Measurements from ENCODE around the gene DDO. TPM values are rescaled to one million over a fixed set of nuclear protein-coding genes. Genes with fewer than 3 reads are reported as not detected.

DDO gene
- total and polyA plus RNA-seq, 2 of the 4 experiments (the other 2 are of a cell fraction), result 0.15 to 0.18 TPM

- Histone ChIP-seq H3K18ac (ENCODE audit: low read depth, low read length) (no peak overlapping the region), H3K27ac (ENCODE audit: insufficient read depth, low read length) (no peak overlapping the region), H3K4me1 (ENCODE audit: control insufficient read depth, insufficient read depth, low read length) (no peaks in the 10 kb centered on the region), H3K9ac (ENCODE audit: low read depth, low read length) (no peak overlapping the region), H4K5ac (ENCODE audit: low read depth, low read length) (no peak overlapping the region), H3K23ac (ENCODE audit: low read depth, low read length) (no peak overlapping the region), H2AK9ac (replicated peaks; ENCODE audit: low read depth, low read length, poor library complexity) (no peak overlapping the region), H3K27me3 (ENCODE audit: control insufficient read depth, insufficient read depth, low read length) (peaks cover 3% of the 10 kb centered on the region; the same call in 1 of the 2 replicates), H2BK15ac (ENCODE audit: low read depth, low read length) (no peak overlapping the region), H4K91ac (ENCODE audit: insufficient read depth, low read depth, low read length) (no peak overlapping the region), H4K20me1 (ENCODE audit: insufficient read depth, low read length) (no peaks in the 10 kb centered on the region), H3K79me1 (ENCODE audit: low read depth in 1 of 2, low read length in 2 of 2) (no peaks in the 10 kb centered on the region), H3K4ac (ENCODE audit: low read depth, low read length) (no peak overlapping the region), H3K36me3 (ENCODE audit: control insufficient read depth, insufficient read depth, low read length) (no peaks in the 10 kb centered on the region), H2BK120ac (ENCODE audit: low read depth, low read length) (no peak overlapping the region), H2BK20ac (ENCODE audit: low read depth, low read length) (no peak overlapping the region), H3K9me1 (ENCODE audit: insufficient read depth, low read length) (no peaks in the 10 kb centered on the region), H3K56ac (ENCODE audit: extremely low read depth, insufficient read depth, low read length) (no peak overlapping the region), H3K14ac (replicated peaks; ENCODE audit: low read depth, low read length) (no peak overlapping the region), H3K4me2 (ENCODE audit: low read depth, low read length) (no peak overlapping the region), H2AK5ac (ENCODE audit: low read depth, low read length) (no peak overlapping the region), H3K9me3 (ENCODE audit: control insufficient read depth, insufficient read depth, low read length) (no peaks in the 10 kb centered on the region), H4K8ac (ENCODE audit: low read depth in 2 of 2, low read length in 2 of 2) (no peak overlapping the region), H2BK5ac (ENCODE audit: low read depth, low read length, poor library complexity, severe bottlenecking) (no peak overlapping the region), H2AFZ (replicated peaks; ENCODE audit: low read length, poor library complexity) (no peak overlapping the region), H3K4me3 (ENCODE audit: insufficient read depth, low read depth, low read length) (no peak overlapping the region)
- POLR2A ChIA-PET (ENCODE audit: unreplicated experiment), result no interaction called here
- TF ChIP-seq, protein P1, sequence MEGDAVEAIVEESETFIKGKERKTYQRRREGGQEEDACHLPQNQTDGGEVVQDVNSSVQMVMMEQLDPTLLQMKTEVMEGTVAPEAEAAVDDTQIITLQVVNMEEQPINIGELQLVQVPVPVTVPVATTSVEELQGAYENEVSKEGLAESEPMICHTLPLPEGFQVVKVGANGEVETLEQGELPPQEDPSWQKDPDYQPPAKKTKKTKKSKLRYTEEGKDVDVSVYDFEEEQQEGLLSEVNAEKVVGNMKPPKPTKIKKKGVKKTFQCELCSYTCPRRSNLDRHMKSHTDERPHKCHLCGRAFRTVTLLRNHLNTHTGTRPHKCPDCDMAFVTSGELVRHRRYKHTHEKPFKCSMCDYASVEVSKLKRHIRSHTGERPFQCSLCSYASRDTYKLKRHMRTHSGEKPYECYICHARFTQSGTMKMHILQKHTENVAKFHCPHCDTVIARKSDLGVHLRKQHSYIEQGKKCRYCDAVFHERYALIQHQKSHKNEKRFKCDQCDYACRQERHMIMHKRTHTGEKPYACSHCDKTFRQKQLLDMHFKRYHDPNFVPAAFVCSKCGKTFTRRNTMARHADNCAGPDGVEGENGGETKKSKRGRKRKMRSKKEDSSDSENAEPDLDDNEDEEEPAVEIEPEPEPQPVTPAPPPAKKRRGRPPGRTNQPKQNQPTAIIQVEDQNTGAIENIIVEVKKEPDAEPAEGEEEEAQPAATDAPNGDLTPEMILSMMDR (conservative IDR thresholded peaks at IDR 0.05; ENCODE audit: low read depth, low read length), result no peak
- 0 out of 2 replicates have a peak, but pooled peaks have one; percentile 7 for TF ChIP-seq MAFK (IDR thresholded peaks at IDR 0.05; ENCODE audit: low read depth, low read length)
- intact Hi-C loops (cut with micrococcal nuclease), result no loop called here
- DNase-seq (no peak), ATAC-seq (ENCODE audit: low read depth) (no peak)
- CTCF ChIA-PET, result no interaction called here
- in situ Hi-C loops (cut with MboI; ENCODE audit: low sequenced_read_pairs), result no loop called here
- no TSS peak for BruUV-seq (replicated peaks)
- dilution Hi-C loops (cut with HindIII; ENCODE audit: low sequenced_read_pairs, unreplicated experiment), result no loop called here
Measured at GRCh38 chr6:110409794-110410193, 5.6 kb downstream of the DDO start.
